Breast epithelium (tissue), 3 donors: ENCODE results near the gene SIRT3.

Experiments
- CTCF ChIP-seq, 3 donors: fragments of 450-650 bp; IDR thresholded peaks; one replicate each; pipeline ENCODE4 v1.5.1; 2016 to 2017; ENCODE audit warnings: antibody characterized with exemption in 3 of 3, mild to moderate bottlenecking in 3 of 3, moderate library complexity in 3 of 3
- POLR2A ChIP-seq: fragments of 450-650 bp; IDR thresholded peaks from one replicate; pipeline ENCODE4 v1.6.1; 2016; ENCODE audit warnings: antibody characterized with exemption, mild to moderate bottlenecking, moderate library complexity

DNA sequence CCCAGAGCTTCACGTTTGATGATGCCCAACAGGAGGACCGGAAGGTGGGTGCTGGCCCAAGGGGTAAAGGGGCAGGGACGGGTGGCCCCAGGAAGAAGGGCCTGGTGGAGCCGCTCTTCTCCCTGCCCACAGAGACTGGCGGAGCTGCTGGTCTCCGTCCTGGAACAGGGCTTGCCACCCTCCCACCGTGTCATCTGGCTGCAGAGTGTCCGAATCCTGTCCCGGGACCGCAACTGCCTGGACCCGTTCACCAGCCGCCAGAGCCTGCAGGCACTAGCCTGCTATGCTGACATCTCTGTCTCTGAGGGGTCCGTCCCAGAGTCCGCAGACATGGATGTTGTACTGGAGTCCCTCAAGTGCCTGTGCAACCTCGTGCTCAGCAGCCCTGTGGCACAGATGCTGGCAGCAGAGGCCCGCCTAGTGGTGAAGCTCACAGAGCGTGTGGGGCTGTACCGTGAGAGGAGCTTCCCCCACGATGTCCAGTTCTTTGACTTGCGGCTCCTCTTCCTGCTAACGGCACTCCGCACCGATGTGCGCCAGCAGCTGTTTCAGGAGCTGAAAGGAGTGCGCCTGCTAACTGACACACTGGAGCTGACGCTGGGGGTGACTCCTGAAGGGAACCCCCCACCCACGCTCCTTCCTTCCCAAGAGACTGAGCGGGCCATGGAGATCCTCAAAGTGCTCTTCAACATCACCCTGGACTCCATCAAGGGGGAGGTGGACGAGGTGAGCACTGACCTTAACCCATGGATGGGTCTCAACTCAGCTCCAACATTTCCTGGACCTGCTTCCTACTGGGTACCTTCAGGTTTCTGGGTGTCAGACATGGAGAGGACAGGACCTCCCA lies 26.6 kb downstream of the SIRT3 start:
- TF ChIP-seq CTCF (IDR thresholded peaks at IDR 0.05) (no peak), POLR2A (no peak)
